Keratinocyte (primary cell): ENCODE results near the gene SOX1. TPM values are rescaled to one million over a fixed set of nuclear protein-coding genes. Genes with fewer than 3 reads are reported as not detected.

ENCODE experiments used
- DNase-seq: peaks from one replicate; pipeline ENCODE4 v3.0.0-alpha.2; 2011; ENCODE audit warnings: low read depth, missing footprints, low spot score
- FAIRE-seq: peaks from 2 replicates; lab custom pipeline; 2011; peaks lifted over from hg19 to GRCh38; lab: Jason Lieb, UNC
- H2AFZ ChIP-seq: 2 replicates; pipeline ENCODE4 v1.6.0; 2012; ENCODE audit warnings: low read length, control low read depth, inconsistent platforms; ENCODE audit not compliant: control insufficient read depth
- H3K27ac ChIP-seq: 2 replicates; pipeline ENCODE4 v1.5.1; 2011; ENCODE audit warnings: low read length; ENCODE audit not compliant: control insufficient read depth, insufficient read depth
- H3K27me3 ChIP-seq: 3 replicates; pipeline ENCODE4 v1.6.0; 2011; ENCODE audit warnings: low read length; ENCODE audit not compliant: control insufficient read depth, insufficient read depth; ENCODE audit errors: extremely low read depth
- H3K36me3 ChIP-seq, 2 experiments: 2 replicates in 1 of 2; 3 replicates in 1 of 2; pipeline ENCODE4 v1.5.1; 2011; ENCODE audit warnings: low read length in 2 of 2, mild to moderate bottlenecking in 1 of 2; ENCODE audit not compliant: control insufficient read depth in 2 of 2, insufficient read depth in 2 of 2; ENCODE audit errors: extremely low read depth in 1 of 2
- H3K4me1 ChIP-seq: 3 replicates; pipeline ENCODE4 v1.5.1; 2011; ENCODE audit warnings: low read length; ENCODE audit not compliant: control insufficient read depth, insufficient read depth; ENCODE audit errors: extremely low read depth
- H3K4me2 ChIP-seq: 3 replicates; pipeline ENCODE4 v1.6.0; 2011; ENCODE audit warnings: low read depth, low read length; ENCODE audit not compliant: control insufficient read depth, insufficient read depth; ENCODE audit errors: extremely low read depth
- H3K4me3 ChIP-seq, 3 experiments: fragments of 200-600 bp in 1 of 3; sonication (generic) in 1 of 3; 2 replicates in 2 of 3; 3 replicates in 1 of 3; pipeline ENCODE4 v1.5.1; 2011 to 2016; ENCODE audit warnings: low read length in 3 of 3, mild to moderate bottlenecking in 3 of 3, control low read depth in 2 of 3, inconsistent platforms in 1 of 3, low read depth in 1 of 3, mixed read lengths in 1 of 3, mixed run types in 1 of 3, moderate library complexity in 1 of 3; ENCODE audit not compliant: control insufficient read depth in 2 of 3, insufficient read depth in 2 of 3; ENCODE audit errors: extremely low read depth in 1 of 3
- H3K79me2 ChIP-seq: 2 replicates; pipeline ENCODE4 v1.6.0; 2012; ENCODE audit warnings: low read length; ENCODE audit not compliant: control insufficient read depth, insufficient read depth
- H3K9ac ChIP-seq: 3 replicates; pipeline ENCODE4 v1.6.0; 2011; ENCODE audit warnings: low read length; ENCODE audit not compliant: control insufficient read depth, insufficient read depth; ENCODE audit errors: extremely low read depth
- H3K9me1 ChIP-seq: 3 replicates; pipeline ENCODE4 v1.6.0; 2011; ENCODE audit warnings: low read length; ENCODE audit not compliant: control insufficient read depth, insufficient read depth; ENCODE audit errors: extremely low read depth
- H3K9me3 ChIP-seq: 2 replicates; pipeline ENCODE4 v1.5.1; 2012; ENCODE audit warnings: low read depth, low read length; ENCODE audit not compliant: control insufficient read depth
- H4K20me1 ChIP-seq: 3 replicates; pipeline ENCODE4 v1.6.0; 2011; ENCODE audit warnings: low read length; ENCODE audit not compliant: control insufficient read depth, insufficient read depth; ENCODE audit errors: extremely low read depth
- CTCF ChIP-seq, 3 experiments: IDR thresholded peaks in 1 of 3; conservative IDR thresholded peaks in 1 of 3; optimal IDR thresholded peaks in 1 of 3; 2 replicates in 2 of 3; 3 replicates in 1 of 3; pipeline versions ENCODE3 to v1.5.1; 2011; ENCODE audit warnings: low read length in 3 of 3, mild to moderate bottlenecking in 3 of 3, moderate library complexity in 2 of 3, control low read depth in 1 of 3, inconsistent platforms in 1 of 3; ENCODE audit not compliant: insufficient read depth in 2 of 3; ENCODE audit errors: extremely low read depth in 1 of 3
- EZH2 ChIP-seq: IDR thresholded peaks from one replicate; pipeline ENCODE4 v1.6.1; 2012; ENCODE audit warnings: inconsistent platforms, mild to moderate bottlenecking, low read length, moderate library complexity
- dilution Hi-C: fragments of 300-500 bp; cut with MboI; formaldehyde crosslinking; loops from one replicate; pipeline ENCODE4 v1.7.0; 2020; ENCODE audit warnings: low sequenced_read_pairs; ENCODE audit not compliant: extremely low pct_ligation_motif_present
- polyA plus RNA-seq, 5 experiments: library from polyadenylated mRNA; depleted of rRNA in 3 of 5; stranded (reverse) in 3 of 5; stranded (forward) in 1 of 5; unstranded in 1 of 5; fragments of >200 nt; gene quantifications; 1 replicate in 1 of 5; 2 replicates in 3 of 5; 3 replicates in 1 of 5; pipeline versions ENCODE4 v1.2.1 to v1.2.3, GENCODE V29; 2011 to 2012; ENCODE audit warnings: missing spikeins in 2 of 5, low read depth in 1 of 5, low replicate concordance in 1 of 5

SOX1 gene
- polyA plus RNA-seq, 1 donor (not counting 4 experiments of a cell fraction or from before 2014, with no cell fraction given): not detected

- Histone ChIP-seq H3K4me1 (no peaks in the 10 kb centered on the region), H3K79me2 (no peaks in the 10 kb centered on the region), H3K4me2 (no peak overlapping the region), H3K36me3 (no peaks in the 10 kb centered on the region), H3K27me3 (peaks cover 69% of the 10 kb centered on the region), H4K20me1 (no peaks in the 10 kb centered on the region), H3K9me3 (no peaks in the 10 kb centered on the region), H3K9me1 (no peaks in the 10 kb centered on the region), H3K9ac (no peak overlapping the region), H3K27ac (no peak overlapping the region), H3K4me3 (no peak overlapping the region), H2AFZ (no peak overlapping the region)
- DNase-seq (no peak), FAIRE-seq (no peak)
- dilution Hi-C loops: no loop called here
- TF ChIP-seq EZH2 (peak; percentile 61), CTCF (optimal IDR thresholded peaks at IDR 0.05 in 1 of 3, IDR thresholded peaks at IDR 0.05 in 1 of 3, conservative IDR thresholded peaks at IDR 0.05 in 1 of 3; ENCODE audit: extremely low read depth in 1 of 3, insufficient read depth in 2 of 3, low read length in 3 of 3) (no peak)
These were observed 7.4 kb downstream of the SOX1 start for GRCh38 chr13:112074139-112074865.

DNA sequence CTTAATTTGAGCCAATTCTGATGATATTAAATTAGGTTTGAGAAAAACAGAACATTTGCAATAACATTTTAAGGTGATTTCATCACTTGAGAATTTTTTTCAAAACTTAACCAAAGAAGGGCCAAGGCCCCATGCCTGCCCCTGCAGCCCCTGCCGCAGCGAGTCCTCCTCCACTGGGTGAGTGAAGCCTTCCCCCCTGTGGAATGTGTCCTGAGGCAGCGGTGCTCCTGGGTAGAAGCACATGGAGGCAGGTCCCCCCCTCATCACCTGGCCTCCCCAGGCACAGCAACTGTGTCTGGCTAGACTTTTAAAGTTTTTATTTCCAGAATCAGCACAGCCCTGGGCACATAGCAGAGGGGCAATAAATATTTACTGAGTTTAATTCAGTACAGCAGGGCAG is 10.8 kb downstream of the SOX1 start:
- no peaks in the 10 kb centered on the region for H3K79me2 ChIP-seq
- DNase-seq (no peak), FAIRE-seq (no peak)
- no peaks in the 10 kb centered on the region for H3K9me3 ChIP-seq
- dilution Hi-C loops: no loop called here
- no peak overlapping the region for H3K27ac ChIP-seq
- H3K4me1 ChIP-seq: no peaks in the 10 kb centered on the region
- H3K27me3 ChIP-seq: peaks cover 38% of the 10 kb centered on the region
- no peaks in the 10 kb centered on the region for H3K9me1 ChIP-seq
- H2AFZ ChIP-seq: no peak overlapping the region
- no peak overlapping the region for H3K9ac ChIP-seq
- no peak overlapping the region for H3K4me2 ChIP-seq
- H3K4me3 ChIP-seq: no peak overlapping the region
- no peaks in the 10 kb centered on the region for H4K20me1 ChIP-seq
- TF ChIP-seq CTCF (optimal IDR thresholded peaks at IDR 0.05 in 1 of 3, IDR thresholded peaks at IDR 0.05 in 1 of 3, conservative IDR thresholded peaks at IDR 0.05 in 1 of 3; ENCODE audit: extremely low read depth in 1 of 3, insufficient read depth in 2 of 3, low read length in 3 of 3) (no peak), EZH2 (no peak)
- H3K36me3 ChIP-seq: no peaks in the 10 kb centered on the region
